GM10266 (cell line): ENCODE data around the gene EHD4.

Experiments used
- DNase-seq: peaks from one replicate; pipeline ENCODE4 v3.0.0; 2012; ENCODE audit errors: extremely low spot score
- TF ChIP-seq, protein P1 (sequence below): IDR thresholded peaks from 2 replicates; pipeline ENCODE4 v1.5.1; 2012; ENCODE audit warnings: mild to moderate bottlenecking, low read depth; ENCODE audit not compliant: control insufficient read depth, insufficient read depth; ENCODE audit errors: missing control alignments

Gene EHD4

DNA sequence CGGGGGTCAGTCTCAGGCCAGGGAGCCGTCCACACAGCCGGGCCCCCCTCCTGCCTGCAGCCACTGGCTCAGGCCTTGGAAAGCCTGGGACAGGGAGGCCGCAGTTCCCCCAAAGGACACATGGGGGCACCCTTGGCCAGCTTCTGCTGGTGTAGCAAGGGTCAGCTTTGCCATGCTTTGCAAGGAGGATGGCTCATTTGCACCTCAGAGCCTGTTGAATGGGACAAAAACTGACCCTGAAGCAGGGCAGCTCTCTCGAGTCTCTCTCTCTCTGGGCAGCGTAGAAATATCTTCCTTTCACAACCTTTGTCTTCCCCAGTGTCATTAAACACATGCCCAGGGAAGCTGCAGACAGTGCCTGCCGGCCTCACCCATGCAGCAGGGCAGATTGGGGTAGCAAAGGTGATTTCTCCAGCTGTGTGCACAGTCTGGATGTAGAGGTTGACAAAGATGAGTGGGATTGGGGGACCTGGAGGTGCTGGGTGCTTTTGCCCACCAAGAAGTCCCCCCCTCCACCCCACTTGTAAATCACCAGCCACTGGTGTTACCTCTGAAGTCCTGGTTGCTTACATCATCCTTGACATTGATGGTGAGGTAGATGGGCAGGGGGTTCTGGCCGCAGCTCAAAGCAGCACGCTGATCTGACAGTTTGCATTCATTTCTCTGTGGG, 17.4 kb upstream of the EHD4 start:
- DNase-seq, result peak; percentile 82
- TF ChIP-seq, protein P1, sequence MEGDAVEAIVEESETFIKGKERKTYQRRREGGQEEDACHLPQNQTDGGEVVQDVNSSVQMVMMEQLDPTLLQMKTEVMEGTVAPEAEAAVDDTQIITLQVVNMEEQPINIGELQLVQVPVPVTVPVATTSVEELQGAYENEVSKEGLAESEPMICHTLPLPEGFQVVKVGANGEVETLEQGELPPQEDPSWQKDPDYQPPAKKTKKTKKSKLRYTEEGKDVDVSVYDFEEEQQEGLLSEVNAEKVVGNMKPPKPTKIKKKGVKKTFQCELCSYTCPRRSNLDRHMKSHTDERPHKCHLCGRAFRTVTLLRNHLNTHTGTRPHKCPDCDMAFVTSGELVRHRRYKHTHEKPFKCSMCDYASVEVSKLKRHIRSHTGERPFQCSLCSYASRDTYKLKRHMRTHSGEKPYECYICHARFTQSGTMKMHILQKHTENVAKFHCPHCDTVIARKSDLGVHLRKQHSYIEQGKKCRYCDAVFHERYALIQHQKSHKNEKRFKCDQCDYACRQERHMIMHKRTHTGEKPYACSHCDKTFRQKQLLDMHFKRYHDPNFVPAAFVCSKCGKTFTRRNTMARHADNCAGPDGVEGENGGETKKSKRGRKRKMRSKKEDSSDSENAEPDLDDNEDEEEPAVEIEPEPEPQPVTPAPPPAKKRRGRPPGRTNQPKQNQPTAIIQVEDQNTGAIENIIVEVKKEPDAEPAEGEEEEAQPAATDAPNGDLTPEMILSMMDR, result peak; percentile 98

DNA sequence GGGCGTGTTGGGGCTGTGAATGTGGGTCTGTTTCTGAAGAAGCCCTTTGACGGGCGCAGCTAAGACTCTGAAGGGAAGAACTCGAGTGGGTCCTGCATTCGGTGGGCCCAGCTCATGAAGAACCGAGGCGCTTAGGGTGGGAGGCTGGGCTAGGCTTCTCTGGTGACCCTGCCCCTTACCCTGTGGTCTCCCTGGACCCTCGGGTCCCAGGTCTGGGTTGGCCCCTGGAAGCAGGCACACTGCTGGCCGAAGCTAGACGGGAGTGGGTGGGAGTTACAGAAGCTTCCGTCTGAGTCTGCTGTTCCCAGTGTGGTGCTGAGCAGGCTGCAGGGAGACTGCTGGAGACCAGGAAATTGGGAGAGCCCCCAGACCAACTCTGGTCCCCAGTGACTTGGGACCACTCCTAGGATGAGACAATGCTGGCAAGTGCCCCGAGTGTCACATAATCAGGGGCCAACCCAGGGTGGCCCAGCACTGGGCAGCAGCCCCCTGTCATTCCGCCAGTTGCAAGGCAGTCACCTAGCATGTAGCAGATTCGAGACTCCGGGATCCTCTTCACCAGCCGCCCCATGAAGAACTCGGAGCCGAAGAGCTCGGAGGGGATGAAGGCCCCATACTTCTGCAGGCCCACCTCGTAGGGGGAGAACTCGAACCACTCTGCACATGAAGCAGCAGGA, 16.7 kb upstream of the EHD4 start:
- DNase-seq, result no peak
- TF ChIP-seq, protein P1, result peak; percentile 11

DNA sequence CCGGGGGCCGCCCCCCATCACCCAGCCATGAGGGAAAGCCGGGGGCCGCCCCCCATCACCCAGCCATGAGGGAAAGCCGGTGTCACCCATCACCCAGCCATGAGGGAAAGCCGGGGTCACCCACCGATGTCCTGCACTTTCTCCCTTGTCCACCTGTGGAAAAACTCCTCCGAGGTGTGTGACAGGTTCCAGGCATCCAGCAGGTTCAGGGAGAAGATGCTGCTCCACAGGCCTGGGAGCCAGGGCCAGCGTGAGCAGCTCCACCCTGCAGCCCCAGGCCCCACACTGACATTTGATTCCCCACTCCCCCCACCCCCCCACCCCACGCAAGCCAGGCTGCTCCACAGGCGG, 15.5 kb upstream of the EHD4 start:
- TF ChIP-seq, protein P1, result no peak
- DNase-seq, result no peak

DNA sequence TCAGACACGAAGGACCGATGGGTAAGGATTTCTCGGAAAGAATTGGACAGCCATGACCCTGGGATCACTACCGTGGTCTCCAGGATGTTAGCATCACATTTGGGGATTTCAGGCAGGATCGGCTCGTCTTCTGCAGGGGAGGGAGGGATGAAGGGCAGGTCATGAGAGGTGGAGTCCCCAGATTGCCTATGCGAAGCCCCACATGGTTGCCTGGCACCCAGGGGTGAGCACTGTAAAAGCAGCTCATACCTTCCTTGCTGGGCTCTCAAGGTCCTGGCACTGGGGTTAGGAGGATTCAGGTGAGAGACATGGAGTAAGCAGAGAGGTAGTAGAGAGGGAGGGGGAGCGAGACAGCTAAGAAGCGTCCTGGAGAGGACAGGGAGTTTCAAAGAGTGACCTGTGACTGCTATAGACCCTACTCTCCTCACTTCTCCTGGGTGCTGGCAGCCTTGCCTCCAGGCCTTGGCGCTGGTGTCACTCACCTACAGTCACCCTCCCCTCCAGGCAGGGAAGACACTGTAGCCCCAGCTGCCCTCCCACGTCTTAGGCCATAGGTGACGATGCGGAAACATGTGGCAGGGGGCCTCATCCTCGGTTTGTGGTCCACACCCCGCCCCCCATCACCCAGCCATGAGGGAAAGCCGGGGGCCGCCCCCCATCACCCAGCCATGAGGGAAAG, 15.0 kb upstream of the EHD4 start:
- TF ChIP-seq, protein P1, result no peak
- DNase-seq, result no peak

DNA sequence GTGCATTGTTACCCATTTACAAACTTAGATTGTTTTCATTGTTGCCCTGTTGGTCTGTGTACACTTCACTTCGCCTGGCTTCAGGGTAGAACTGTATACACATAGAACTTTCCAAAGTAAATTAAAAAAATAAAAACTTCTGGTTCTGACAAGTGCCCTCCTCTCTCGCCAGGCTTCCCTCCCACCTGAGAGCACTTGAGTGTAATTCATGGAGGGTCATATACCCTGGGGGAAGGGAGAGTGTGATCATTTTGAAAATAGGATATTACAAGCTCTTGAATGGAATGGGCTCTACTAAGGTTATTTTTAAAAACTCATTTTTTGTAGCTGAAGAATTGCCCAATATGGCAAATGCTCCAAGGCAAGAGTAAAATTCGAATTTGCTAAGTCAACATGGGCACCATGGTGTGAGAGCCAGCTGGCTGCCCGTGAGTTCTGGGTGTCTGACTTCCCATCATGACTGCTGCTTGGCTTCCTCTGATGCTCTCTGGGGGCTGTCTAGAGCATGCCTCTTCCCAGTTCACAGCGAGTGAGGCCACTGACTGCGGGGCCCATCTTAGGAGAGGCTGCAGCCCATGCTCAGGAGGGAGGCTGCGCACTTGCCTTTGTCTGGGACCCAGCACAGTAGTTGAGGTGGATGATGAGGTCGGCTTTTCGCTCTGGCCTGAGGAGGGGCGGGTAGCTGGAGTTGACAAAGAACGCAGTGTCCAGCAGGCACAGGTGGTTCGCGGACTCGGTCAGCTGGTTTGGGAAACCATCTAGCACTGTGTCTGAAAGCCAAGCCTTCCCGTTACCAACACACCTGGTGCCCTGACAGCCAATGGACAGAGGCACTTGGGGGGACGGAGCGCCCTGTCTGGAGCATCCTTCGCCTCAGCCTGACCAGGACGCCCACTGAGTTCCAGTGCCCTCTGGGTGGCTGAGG, 13.1 kb upstream of the EHD4 start:
- no peak for DNase-seq
- TF ChIP-seq, protein P1, result no peak

DNA sequence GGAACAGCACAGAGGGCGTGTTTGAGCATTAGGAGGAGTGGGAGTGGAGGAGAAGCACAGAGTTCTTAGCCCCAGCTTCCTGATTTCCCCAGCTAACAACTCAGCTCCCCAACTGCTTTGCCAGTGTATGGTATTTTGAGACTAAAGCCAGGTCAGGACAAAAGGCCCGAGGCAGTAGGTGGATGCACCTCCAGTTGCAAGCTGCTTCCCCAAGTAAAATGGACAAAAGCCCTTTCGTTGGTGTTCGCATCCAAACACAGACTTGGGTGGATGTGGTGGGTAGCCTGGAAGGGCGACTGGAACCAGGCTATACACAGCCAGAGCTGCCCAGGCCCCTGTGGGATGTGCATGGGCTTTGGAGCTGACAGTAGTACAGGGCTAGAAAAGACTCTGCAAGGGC, 12.3 kb upstream of the EHD4 start:
- no peak for DNase-seq
- TF ChIP-seq, protein P1, result no peak
